ENCODE measurements around the gene EFNA4.

Gene EFNA4

GRCh38 chr1:155052439-155053395, 10.8 kb upstream of the EFNA4 start:
- no peak for DNase-seq (ENCODE audit: low read depth)

DNA sequence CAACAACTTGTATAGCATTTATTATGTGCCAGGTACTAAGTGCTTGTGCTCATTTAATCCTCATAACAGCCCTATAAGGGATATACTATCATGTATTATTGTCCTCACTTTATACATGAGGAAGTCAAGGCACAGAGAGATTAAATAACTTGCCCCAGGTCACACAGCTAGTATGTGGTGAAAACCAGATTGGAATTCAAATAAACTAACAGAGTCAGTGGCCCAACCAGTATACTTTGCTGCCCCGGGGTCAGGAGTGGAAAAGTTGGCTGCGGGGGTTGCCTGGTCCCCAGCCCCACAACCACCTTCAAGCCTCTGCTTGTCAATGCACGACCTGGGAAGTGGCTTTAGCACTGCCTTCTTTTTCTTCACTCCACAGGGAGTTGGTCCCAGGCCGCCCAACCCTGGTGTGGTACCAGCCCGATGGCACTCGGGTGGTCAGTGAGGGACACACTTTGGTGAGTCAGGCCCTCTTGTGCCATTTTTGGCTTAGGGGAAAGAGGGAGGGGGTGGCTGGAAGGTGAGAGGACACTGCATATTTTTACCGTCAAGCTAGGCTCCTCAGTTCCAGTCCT, 9.9 kb upstream of the EFNA4 start:
- DNase-seq (ENCODE audit: low read depth) = no peak

DNA sequence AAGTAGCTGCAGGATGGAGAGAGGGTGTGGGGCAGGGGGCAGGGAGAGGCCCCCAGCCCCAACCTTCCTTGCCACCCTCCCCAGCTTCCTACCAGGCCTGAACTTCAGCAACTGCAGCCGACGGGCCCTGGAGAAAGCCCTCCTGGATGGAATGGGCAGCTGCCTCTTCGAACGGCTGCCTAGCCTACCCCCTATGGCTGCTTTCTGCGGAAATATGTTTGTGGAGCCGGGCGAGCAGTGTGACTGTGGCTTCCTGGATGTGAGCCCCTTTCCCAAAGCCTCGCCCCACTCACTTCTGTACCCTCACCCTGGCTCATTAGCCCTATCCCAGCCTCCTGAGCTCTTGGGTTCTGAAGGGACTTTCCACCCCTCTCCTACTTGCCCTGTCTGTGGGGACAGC, 6.4 kb upstream of the EFNA4 start:
- no peak for DNase-seq (ENCODE audit: low read depth)

DNA sequence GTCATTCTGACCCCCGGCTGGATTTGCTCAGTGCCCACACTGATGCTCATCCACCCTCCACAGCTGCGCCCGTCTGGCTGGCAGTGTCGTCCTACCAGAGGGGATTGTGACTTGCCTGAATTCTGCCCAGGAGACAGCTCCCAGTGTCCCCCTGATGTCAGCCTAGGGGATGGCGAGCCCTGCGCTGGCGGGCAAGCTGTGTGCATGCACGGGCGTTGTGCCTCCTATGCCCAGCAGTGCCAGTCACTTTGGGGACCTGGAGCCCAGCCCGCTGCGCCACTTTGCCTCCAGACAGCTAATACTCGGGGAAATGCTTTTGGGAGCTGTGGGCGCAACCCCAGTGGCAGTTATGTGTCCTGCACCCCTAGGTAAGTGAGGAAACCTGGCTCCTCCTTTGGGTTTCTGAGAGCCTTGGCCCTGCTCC, 5.7 kb upstream of the EFNA4 start:
- DNase-seq (ENCODE audit: low read depth) = no peak

GRCh38 chr1:155060736-155061135, 2.8 kb upstream of the EFNA4 start:
- no peak for DNase-seq (ENCODE audit: low read depth)

DNA sequence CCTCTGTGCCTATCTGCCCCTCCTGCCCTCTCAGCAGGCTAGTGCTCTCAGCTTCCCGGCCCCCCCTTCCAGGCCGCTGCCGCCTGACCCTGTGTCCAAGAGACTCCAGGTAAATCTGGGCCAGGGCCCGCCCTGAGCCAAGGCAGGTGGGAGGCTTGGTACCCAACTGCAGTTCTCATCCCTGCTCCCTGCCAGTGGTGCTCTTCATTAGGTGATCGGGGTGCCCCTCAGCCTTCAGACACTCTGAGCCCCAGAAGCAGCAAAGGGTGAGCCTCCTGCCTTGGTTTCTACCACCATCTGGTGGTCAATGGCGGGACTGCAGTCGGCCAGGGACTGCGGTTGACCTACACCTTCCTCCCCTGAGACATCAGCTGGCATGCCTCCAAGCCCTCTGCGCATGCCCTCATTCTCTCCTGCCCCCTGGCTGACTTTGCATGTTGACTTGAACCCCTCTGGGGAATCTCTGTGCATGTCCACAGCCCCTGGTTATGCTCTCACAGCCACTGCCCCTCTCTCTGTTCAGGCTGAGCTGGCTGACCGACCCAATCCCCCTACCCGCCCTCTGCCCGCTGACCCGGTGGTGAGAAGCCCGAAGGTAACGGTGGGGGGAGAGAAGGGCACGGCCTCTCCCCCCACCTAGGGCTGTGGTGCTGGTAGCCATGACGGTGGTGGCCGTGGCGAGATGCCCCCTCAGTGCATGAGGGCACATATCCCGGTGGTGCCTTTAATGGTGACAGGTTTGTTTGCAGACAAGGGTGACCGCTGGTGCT, 2.0 kb upstream of the EFNA4 start:
- DNase-seq (ENCODE audit: low read depth) = peak; percentile 38

DNA sequence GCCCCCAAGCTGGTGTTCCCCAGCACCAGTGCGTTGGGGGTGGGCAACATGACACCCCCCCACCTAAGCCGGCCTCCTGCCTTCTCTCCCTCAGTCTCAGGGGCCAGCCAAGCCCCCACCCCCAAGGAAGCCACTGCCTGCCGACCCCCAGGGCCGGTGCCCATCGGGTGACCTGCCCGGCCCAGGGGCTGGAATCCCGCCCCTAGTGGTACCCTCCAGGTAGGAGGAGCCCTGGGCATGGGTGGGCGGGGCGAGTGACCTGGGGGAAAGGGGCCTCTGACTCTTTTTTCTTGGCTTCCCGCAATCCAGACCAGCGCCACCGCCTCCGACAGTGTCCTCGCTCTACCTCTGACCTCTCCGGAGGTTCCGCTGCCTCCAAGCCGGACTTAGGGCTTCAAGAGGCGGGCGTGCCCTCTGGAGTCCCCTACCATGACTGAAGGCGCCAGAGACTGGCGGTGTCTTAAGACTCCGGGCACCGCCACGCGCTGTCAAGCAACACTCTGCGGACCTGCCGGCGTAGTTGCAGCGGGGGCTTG, 1.3 kb upstream of the EFNA4 start:
- no peak for DNase-seq (ENCODE audit: low read depth)

DNA sequence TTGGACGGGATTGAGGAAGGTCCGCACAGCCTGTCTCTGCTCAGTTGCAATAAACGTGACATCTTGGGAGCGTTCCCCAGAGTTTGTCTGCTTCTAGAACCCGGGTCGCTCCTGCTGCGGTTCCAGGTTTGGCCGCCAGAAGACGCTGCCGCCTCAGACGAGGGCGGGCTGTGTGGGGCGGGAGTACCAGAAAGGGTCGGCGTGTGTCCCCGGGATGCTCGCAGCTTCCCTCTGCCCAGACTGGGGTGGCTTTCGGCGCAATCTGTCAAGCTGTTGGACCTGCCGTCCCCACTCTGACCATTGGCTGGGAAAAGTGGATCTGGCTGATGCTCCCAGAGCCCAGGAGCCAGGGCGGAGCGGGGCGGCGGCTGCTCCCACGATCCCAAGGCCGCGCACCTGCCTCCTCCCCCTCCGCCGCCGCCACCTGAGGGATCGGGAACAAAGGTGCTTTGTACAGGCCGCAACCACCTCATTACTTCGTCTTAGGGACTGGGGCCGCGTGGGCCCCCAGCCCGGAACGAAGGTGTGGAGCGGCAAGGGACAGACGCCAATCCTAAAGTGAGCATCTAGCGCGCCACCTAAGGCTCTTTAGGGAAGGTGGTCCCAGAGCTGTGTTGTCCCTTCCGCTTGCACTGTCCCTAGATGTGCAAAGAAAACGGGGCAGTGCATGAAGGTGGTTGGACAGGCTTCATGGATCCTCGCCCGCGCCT, 683 bp upstream of the EFNA4 start:
- no peak for DNase-seq (ENCODE audit: low read depth)

GRCh38 chr1:155064111-155064831, 731 bp downstream of the EFNA4 start:
- no peak for DNase-seq (ENCODE audit: low read depth)

DNA sequence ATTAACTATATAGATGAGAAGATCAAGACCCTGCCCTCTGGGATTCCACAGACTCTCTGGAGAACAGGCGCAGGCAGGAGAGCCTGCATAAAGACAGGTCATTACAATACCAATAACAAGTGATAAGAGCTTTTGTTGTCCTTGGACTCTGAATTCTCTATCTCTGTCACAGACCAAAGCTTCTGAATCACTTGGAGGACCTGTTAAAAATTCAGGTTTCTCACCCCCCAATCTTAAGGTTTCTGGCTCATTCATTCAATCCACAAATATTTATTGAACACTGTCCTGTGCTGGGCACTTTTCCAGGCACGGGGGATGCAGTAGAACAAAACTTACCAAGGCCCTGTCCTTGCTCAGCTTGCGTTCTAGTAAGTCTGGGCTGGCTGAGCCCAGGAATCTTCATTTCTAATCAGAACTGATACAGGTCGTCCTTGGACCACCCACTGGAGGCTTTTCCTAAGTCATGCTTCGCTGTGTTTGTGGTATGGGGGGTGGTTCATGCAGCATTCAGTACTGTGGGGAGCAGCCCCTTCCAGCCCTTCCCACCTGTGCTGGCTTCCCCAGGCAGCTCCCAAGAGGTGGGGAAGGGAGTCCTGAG, 1.4 kb downstream of the EFNA4 start:
- DNase-seq (ENCODE audit: low read depth) = no peak

DNA sequence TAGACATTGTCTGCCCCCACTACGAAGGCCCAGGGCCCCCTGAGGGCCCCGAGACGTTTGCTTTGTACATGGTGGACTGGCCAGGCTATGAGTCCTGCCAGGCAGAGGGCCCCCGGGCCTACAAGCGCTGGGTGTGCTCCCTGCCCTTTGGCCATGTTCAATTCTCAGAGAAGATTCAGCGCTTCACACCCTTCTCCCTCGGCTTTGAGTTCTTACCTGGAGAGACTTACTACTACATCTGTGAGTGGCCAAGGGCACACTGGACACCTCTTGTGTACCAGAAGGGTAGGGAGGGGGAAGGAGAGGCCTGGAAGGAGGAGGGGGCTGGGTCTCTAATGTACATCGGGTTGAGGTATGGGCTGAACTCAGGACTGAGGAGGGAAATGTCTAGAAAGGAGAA, 3.2 kb downstream of the EFNA4 start:
- DNase-seq (ENCODE audit: low read depth) = no peak

- DNase-seq (ENCODE audit: low read depth) = no peak
Observed at GRCh38 chr1:155068599-155068998, 5.1 kb downstream of the EFNA4 start.

DNA sequence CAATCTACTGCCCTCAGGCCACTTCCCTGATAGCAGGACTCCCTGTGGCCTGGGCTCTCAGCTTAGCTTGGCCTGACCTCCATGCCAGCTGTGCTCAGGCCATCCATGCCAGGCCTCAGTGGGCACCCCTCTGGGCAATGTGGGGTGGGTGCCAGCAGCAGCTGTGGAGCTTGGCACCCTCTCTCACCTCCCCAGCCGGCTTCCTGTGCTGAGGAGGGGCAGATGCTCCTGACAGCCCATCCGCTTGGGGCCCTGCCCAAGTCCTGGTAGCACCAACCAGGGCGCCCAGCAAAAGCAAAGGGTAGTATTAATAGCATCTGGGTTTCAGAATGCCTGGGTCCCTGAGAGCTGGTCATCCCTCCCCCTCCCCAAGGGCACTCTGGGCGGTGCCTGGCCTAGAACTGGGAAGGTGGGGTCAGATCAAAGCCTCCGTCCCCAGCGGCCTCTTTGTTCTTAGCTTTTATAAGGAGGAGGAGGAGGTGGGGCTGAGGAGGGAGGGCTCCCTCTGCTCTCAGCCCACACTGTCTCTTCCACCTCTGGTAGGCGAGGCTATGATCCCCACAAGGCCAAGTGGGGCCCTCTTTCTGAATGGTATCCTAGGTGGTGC, 6.1 kb downstream of the EFNA4 start:
- DNase-seq (ENCODE audit: low read depth) = no peak

DNA sequence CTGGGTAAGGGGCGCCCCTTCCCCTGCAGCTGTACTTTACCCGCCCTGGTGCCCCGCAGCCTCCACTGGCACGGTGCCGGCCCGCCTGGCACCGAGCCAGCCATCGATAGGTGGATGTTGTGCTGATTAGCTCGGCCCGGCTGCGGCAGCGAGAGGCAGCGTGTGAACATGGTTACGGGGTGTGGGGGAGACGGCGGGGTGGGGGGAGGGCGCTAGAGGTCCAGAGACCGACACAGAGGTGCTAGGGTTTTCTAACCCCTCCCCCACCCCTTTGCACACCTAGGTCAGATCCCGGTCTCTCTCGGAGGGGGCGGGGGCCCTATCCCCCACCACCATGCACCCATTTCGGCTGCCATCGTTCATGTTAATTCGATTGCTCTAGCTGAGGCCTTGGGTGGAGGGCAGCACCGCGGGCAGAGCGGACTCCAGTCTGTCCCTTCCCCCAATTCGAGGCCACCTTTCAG, 6.7 kb downstream of the EFNA4 start:
- DNase-seq (ENCODE audit: low read depth) = no peak

DNA sequence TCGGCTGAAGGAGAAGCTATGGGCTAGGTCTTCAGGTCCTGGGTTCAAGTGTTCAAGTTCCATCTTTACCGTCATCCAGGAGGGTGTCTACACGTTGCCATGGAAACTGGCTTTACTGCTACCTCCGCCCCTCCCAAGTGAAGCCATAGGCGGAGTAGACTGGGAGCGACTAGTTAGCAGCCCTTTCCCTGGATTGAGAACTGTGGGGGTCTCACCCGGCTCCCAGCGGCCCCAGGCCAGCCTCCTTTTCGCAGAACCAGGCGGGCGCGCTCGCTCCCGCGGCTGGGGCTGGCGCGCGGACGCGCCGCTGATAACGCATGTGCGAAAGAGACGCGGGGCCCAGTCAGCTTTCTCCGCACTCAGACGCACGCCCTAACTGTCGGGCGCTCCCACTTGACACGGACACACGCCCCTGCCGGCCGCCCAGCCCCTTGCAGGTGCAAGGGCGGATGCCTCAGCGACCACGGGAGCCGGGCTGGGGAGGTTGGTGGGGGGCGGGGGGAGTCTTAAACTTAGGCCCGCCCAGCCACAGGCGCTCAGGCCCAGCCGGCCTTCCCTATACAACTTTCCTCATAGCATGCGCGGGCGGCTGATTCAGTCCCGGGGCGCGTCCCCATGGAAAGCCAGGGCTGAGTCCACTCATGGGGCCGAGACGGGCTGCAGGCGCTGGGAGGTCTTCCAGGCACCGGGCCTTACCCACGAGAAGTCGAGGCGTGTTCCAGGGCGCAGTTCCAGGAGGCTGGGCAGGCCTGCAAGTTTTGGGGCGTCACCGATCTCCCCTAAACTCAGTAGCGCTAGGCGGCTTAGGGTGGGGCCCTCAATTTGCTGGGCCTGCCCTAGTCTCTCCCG, 7.4 kb downstream of the EFNA4 start:
- DNase-seq (ENCODE audit: low read depth) = no peak

DNA sequence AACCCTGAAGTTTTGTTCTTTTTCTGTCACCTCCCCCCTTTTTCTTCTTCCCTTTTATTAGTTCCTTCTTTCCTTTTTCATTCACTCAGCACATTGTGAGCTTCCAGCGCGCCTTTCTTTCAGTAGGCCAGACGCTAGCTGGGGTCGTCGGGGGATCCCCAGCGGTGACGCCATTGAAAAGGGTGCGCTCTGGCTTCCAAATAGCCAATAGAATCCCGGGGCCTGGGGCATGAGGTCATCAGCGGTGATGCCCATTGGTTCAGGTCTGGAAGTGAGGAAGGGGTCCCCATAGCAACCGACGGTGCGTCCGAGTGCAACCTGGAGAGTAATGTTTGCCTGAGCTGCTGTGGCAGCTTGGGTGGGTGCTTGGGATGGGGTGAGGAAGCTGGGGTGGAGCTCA, 8.2 kb downstream of the EFNA4 start:
- DNase-seq (ENCODE audit: low read depth) = no peak

DNA sequence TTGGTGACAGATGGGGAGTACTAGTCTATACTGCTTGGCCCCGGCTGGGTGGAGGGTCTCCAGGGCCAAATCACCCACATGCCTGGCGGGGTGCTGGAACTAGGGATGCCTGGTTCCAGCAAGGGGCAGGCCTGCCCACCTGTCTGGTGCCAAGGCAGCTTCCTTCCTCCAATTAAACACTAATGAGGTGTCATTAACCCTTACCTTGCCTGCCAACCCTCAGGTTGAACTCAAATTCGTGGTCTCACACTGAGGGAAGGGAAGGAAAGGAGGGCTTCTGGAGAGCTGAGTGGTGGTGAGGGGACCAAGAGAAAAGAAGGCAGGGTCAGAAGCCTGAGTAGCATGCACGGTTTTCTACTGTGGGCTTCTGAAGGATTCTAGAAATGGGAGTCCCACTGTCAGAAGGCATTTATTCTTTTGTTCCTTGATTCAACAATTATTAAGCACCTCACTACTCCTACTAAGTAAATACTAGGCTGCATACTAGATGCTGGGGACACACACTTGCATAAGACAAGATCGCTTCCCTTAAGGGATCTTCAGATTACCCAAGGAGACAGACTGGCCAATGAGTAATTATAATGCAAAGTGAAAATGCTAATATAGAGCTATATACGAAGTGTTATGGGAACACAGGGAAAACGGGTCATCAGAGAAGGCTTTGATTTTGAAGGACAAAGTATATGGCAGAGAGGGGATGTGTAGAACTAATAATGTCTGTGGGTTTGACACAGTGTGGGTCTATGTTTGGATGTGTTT, 9.2 kb downstream of the EFNA4 start:
- DNase-seq (ENCODE audit: low read depth) = no peak

DNA sequence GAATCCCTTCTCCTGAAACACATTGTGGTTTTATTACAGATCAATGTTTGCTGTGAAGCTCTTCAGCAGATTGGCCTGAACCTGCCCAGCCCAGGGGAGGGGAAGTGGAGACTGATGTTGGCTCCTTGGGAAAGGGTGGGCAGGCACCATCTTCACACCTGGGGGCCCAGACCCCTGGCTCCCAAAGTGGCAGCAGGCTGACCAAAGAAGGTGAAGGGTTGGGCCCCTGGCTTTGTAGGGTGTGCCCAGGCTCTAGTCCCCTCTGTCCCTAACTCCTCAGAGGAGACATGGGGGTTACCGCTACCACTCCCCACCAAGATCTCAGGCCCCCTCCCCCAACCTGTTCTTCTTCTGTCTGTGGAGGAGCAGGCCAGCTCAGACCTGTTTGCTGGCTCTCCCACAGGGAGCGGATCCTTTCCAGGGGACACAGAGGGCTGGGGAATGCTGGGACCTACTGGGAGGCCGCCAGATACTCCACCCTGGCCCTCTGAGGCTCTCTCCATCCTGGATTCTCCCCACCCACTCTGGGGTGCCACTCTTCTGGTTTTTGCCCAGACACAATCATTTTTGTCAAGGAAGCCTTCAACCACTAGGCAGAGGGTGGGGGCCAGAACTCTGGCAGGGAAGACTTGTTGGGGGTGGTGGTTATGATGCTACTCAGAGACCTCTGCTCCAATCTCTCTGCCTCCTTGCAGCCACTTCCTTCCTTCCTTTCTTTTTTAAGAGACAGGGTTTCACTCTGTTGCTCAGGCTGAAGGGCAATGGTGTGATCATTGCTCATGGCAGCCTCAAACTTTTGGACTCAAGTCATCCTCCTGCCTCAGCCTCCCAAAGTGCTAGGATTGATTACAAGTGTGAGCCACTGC, 10.1 kb downstream of the EFNA4 start:
- no peak for DNase-seq (ENCODE audit: low read depth)

Measured in non-pigmented ciliary epithelial cell (primary cell).